Activated T-helper 1 cell treated with anti-CD3 and anti-CD28 coated beads, Interleukin-12 subunit alpha, Interleukin-12 subunit beta, Interleukin-2, Interleukin-4 antibody, amounts not matched to agents 30 ng/mL and 10 ng/mL and 1 ng/mL, durations not matched to agents 14 hours and 24 hours and 36 hours (primary cell): Measurements from ENCODE around the gene MYL12B. TPM values are rescaled to one million over a fixed set of nuclear protein-coding genes. Genes with fewer than 3 reads are reported as not detected.
"Not testable (repeated sequence)": the region's sequence is repeated elsewhere in the genome, so short reads cannot be mapped to it uniquely, and the experiment has no call there.

Experiments
- DNase-seq: peaks from one replicate; pipeline ENCODE4 v3.0.0; 2021; ENCODE audit warnings: low spot score
- H3K27ac Mint-ChIP-seq: one replicate; pipeline ENCODE4 v1.8.0; 2021; ENCODE audit warnings: mild to moderate bottlenecking, mixed read lengths
- H3K27me3 Mint-ChIP-seq: one replicate; pipeline ENCODE4 v1.8.0; 2022; ENCODE audit warnings: mild to moderate bottlenecking, moderate library complexity, mixed read lengths; ENCODE audit not compliant: insufficient read depth
- H3K36me3 Mint-ChIP-seq: one replicate; pipeline ENCODE4 v1.8.0; 2021; ENCODE audit warnings: low read depth, mixed read lengths
- H3K4me1 Mint-ChIP-seq: one replicate; pipeline ENCODE4 v1.8.0; 2021; ENCODE audit warnings: low read depth, mixed read lengths
- H3K4me3 Mint-ChIP-seq: one replicate; pipeline ENCODE4 v1.8.0; 2021; ENCODE audit warnings: mild to moderate bottlenecking, moderate library complexity, mixed read lengths
- H3K9me3 Mint-ChIP-seq: one replicate; pipeline ENCODE4 v1.8.0; 2021; ENCODE audit warnings: mixed read lengths
- intact Hi-C: fragments of 100-400 bp; cut with micrococcal nuclease; formaldehyde crosslinking; loops from one replicate; pipeline ENCODE4 v1.15.1; 2024
- total RNA-seq: library from RNA; stranded (reverse); gene quantifications from 2 replicates; pipeline ENCODE4 v1.2.3, GENCODE V29; 2022

Gene MYL12B
- total RNA-seq, 1 donor from 2014 or later, result 235 TPM

- Mint-ChIP-seq H3K27ac (peak overlapping the region; percentile 29), H3K4me1 (peaks cover 77% of the 10 kb centered on the region), H3K27me3 (no peaks in the 10 kb centered on the region), H3K36me3 (peaks cover 22% of the 10 kb centered on the region), H3K4me3 (no peak overlapping the region), H3K9me3 (no peaks in the 10 kb centered on the region)
- DNase-seq, result no peak
- intact Hi-C loops, result no loop called here
Measured at GRCh38 chr18:3269914-3270299, 8.0 kb downstream of the MYL12B start.

GRCh38 chr18:3273042-3273441 lies 11.1 kb downstream of the MYL12B start:
- no peak for DNase-seq
- Mint-ChIP-seq H3K9me3 (no peaks in the 10 kb centered on the region), H3K27ac (peak overlapping the region; percentile 50), H3K27me3 (no peaks in the 10 kb centered on the region), H3K4me1 (peaks cover 55% of the 10 kb centered on the region), H3K36me3 (peaks cover 36% of the 10 kb centered on the region), H3K4me3 (no peak overlapping the region)
- intact Hi-C loops, result no loop called here

- intact Hi-C loops, DNase-seq, H3K4me3 Mint-ChIP-seq, H3K27me3 Mint-ChIP-seq, H3K9me3 Mint-ChIP-seq: not testable (repeated sequence)
- H3K36me3 Mint-ChIP-seq, result peaks cover 31% of the 10 kb centered on the region
- H3K27ac Mint-ChIP-seq, result peak overlapping the region; percentile 10
- peaks cover 17% of the 10 kb centered on the region for H3K4me1 Mint-ChIP-seq
Measured at GRCh38 chr18:3277643-3278213, 15.8 kb downstream of the MYL12B start.

- Mint-ChIP-seq H3K9me3 (no peaks in the 10 kb centered on the region), H3K27ac (no peak overlapping the region), H3K4me3 (no peak overlapping the region), H3K27me3 (peaks cover 2% of the 10 kb centered on the region), H3K4me1 (peaks cover 5% of the 10 kb centered on the region), H3K36me3 (peaks cover 23% of the 10 kb centered on the region)
- DNase-seq, result no peak
- intact Hi-C loops, result loop anchor here (2.0 to 10.0 kb wide), 4 partner anchors 43 to 595 kb away; no protein-coding TSS in a partner anchor
Measured at GRCh38 chr18:3279201-3280185, 17.6 kb downstream of the MYL12B start.

GRCh38 chr18:3281456-3282400 lies 19.8 kb downstream of the MYL12B start:
- no peak for DNase-seq
- Mint-ChIP-seq H3K27me3 (peaks cover 2% of the 10 kb centered on the region), H3K9me3 (no peaks in the 10 kb centered on the region), H3K27ac (no peak overlapping the region), H3K4me1 (peaks cover 5% of the 10 kb centered on the region), H3K36me3 (peaks cover 14% of the 10 kb centered on the region), H3K4me3 (no peak overlapping the region)
- intact Hi-C loops, result loop anchor here (1.0 to 10.0 kb wide), 9 partner anchors 16 to 714 kb away; no protein-coding TSS in a partner anchor

- peaks cover 3% of the 10 kb centered on the region for H3K36me3 Mint-ChIP-seq
- no peaks in the 10 kb centered on the region for H3K9me3 Mint-ChIP-seq
- no peak for DNase-seq
- no peak overlapping the region for H3K27ac Mint-ChIP-seq
- H3K27me3 Mint-ChIP-seq, result peaks cover 3% of the 10 kb centered on the region
- intact Hi-C loops, result loop anchor here (5.0 to 10.0 kb wide), 2 partner anchors 489 to 591 kb away; no protein-coding TSS in a partner anchor
- no peak overlapping the region for H3K4me3 Mint-ChIP-seq
- H3K4me1 Mint-ChIP-seq, result no peaks in the 10 kb centered on the region
Measured at GRCh38 chr18:3283253-3283863, 21.4 kb downstream of the MYL12B start.

GRCh38 chr18:3283908-3284307 lies 22.0 kb downstream of the MYL12B start:
- no peaks in the 10 kb centered on the region for H3K9me3 Mint-ChIP-seq
- no peak overlapping the region for H3K27ac Mint-ChIP-seq
- peaks cover 3% of the 10 kb centered on the region for H3K27me3 Mint-ChIP-seq
- peaks cover 3% of the 10 kb centered on the region for H3K36me3 Mint-ChIP-seq
- H3K4me1 Mint-ChIP-seq, result no peaks in the 10 kb centered on the region
- no peak overlapping the region for H3K4me3 Mint-ChIP-seq
- intact Hi-C loops, result loop anchor here (5.0 to 10.0 kb wide), 2 partner anchors 488 to 591 kb away; no protein-coding TSS in a partner anchor
- no peak for DNase-seq

GRCh38 chr18:3284501-3284900 lies 22.6 kb downstream of the MYL12B start:
- no peak overlapping the region for H3K27ac Mint-ChIP-seq
- peaks cover 3% of the 10 kb centered on the region for H3K27me3 Mint-ChIP-seq
- H3K36me3 Mint-ChIP-seq, result no peaks in the 10 kb centered on the region
- no peaks in the 10 kb centered on the region for H3K9me3 Mint-ChIP-seq
- intact Hi-C loops, result loop anchor here (5.0 to 10.0 kb wide), 2 partner anchors 488 to 590 kb away; no protein-coding TSS in a partner anchor
- no peak for DNase-seq
- no peak overlapping the region for H3K4me3 Mint-ChIP-seq
- no peaks in the 10 kb centered on the region for H3K4me1 Mint-ChIP-seq

- intact Hi-C loops, result loop anchor here (10.0 kb wide), 1 partner anchor 589 kb away; no protein-coding TSS in a partner anchor
- no peak overlapping the region for H3K27ac Mint-ChIP-seq
- H3K27me3 Mint-ChIP-seq, result peaks cover 3% of the 10 kb centered on the region
- no peak for DNase-seq
- H3K4me1 Mint-ChIP-seq, result no peaks in the 10 kb centered on the region
- no peaks in the 10 kb centered on the region for H3K36me3 Mint-ChIP-seq
- H3K9me3 Mint-ChIP-seq, result no peaks in the 10 kb centered on the region
- H3K4me3 Mint-ChIP-seq, result no peak overlapping the region
Measured at GRCh38 chr18:3286159-3286558, 24.2 kb downstream of the MYL12B start.

- no peak overlapping the region for H3K27ac Mint-ChIP-seq
- DNase-seq, result no peak
- H3K4me3 Mint-ChIP-seq, result no peak overlapping the region
- H3K36me3 Mint-ChIP-seq, result no peaks in the 10 kb centered on the region
- intact Hi-C loops, result no loop called here
- H3K4me1 Mint-ChIP-seq, result peaks cover 15% of the 10 kb centered on the region
- H3K9me3 Mint-ChIP-seq, result no peaks in the 10 kb centered on the region
- H3K27me3 Mint-ChIP-seq, result peaks cover 11% of the 10 kb centered on the region
Measured at GRCh38 chr18:3293196-3293951, 31.4 kb downstream of the MYL12B start.

GRCh38 chr18:3294435-3295080 lies 32.6 kb downstream of the MYL12B start:
- no peak for DNase-seq
- intact Hi-C loops, result loop anchor here (5.0 kb wide), 1 partner anchor 248 kb away; no protein-coding TSS in a partner anchor
- no peak overlapping the region for H3K4me3 Mint-ChIP-seq
- H3K36me3 Mint-ChIP-seq, result no peaks in the 10 kb centered on the region
- H3K27ac Mint-ChIP-seq, result no peak overlapping the region
- H3K27me3 Mint-ChIP-seq, result peaks cover 19% of the 10 kb centered on the region
- no peaks in the 10 kb centered on the region for H3K9me3 Mint-ChIP-seq
- H3K4me1 Mint-ChIP-seq, result peaks cover 15% of the 10 kb centered on the region
